PC-9 (cell line): ENCODE results near the gene NECAB2.

Experiments
- CTCF ChIP-seq: fragments of 200-600 bp; sonication (generic); conservative IDR thresholded peaks from 2 replicates; pipeline ENCODE4 v1.6.1; 2017; ENCODE audit warnings: mixed run types, antibody characterized with exemption, mild to moderate bottlenecking, moderate library complexity
- EZH2 ChIP-seq: fragments of 200-600 bp; sonication (generic); IDR thresholded peaks from 2 replicates; pipeline ENCODE4 v1.8.0; 2017; ENCODE audit warnings: antibody characterized with exemption, low read depth

- TF ChIP-seq CTCF (no peak), EZH2 (no peak)
Measured at GRCh38 chr16:84050316-84050715, 82.3 kb downstream of the NECAB2 start.
